Suprapubic skin (tissue), 4 donors: ENCODE data around the gene CDC16. TPM values are rescaled to one million over a fixed set of nuclear protein-coding genes. Genes with fewer than 3 reads are reported as not detected.
"Not testable (repeated sequence)": the region's sequence is repeated elsewhere in the genome, so short reads cannot be mapped to it uniquely, and the experiment has no call there.

ENCODE experiments used
- DNase-seq, 2 donors: peaks; one replicate each; pipeline ENCODE4 v3.0.0-alpha.2; 2019; ENCODE audit warnings: low spot score in 2 of 2
- H3K27ac ChIP-seq: fragments of 200-600 bp; sonication (generic); one replicate; pipeline ENCODE4 v1.5.1; 2019
- H3K27me3 ChIP-seq: fragments of 200-600 bp; sonication (generic); one replicate; pipeline ENCODE4 v1.5.1; 2019
- H3K36me3 ChIP-seq: fragments of 200-600 bp; sonication (generic); one replicate; pipeline ENCODE4 v1.5.1; 2019
- H3K4me1 ChIP-seq: fragments of 200-600 bp; sonication (generic); one replicate; pipeline ENCODE4 v1.5.1; 2019
- H3K4me3 ChIP-seq: fragments of 200-600 bp; sonication (generic); one replicate; pipeline ENCODE4 v1.5.1; 2019; ENCODE audit warnings: mild to moderate bottlenecking
- H3K9me3 ChIP-seq: fragments of 200-600 bp; sonication (generic); one replicate; pipeline ENCODE4 v1.5.1; 2019
- CTCF ChIP-seq, 2 donors: fragments of 200-600 bp in 1 of 2; fragments of 450-650 bp in 1 of 2; sonication (generic) in 1 of 2; IDR thresholded peaks; one replicate each; pipeline ENCODE4 v1.5.1; 2016 to 2019; ENCODE audit warnings: antibody characterized with exemption in 2 of 2, mild to moderate bottlenecking in 1 of 2, moderate library complexity in 1 of 2
- EP300 ChIP-seq: sonication (generic); formaldehyde crosslinking; IDR thresholded peaks from one replicate; pipeline ENCODE4 v1.6.1; 2017; ENCODE audit warnings: antibody characterized with exemption
- POLR2A ChIP-seq, 2 donors: fragments of 450-650 bp; IDR thresholded peaks; one replicate each; pipeline ENCODE4 v1.6.1; 2017; ENCODE audit warnings: antibody characterized with exemption in 2 of 2, mild to moderate bottlenecking in 2 of 2, moderate library complexity in 2 of 2
- POLR2AphosphoS5 ChIP-seq, 3 donors: sonication (generic); formaldehyde crosslinking; IDR thresholded peaks; one replicate each; pipeline ENCODE4 v1.6.1; 2017; ENCODE audit warnings: antibody characterized with exemption in 3 of 3
- WGBS: methylation state at CpG from one replicate; pipeline ENCODE4 v1.1.5; 2018; 5-methylcytosine and 5-hydroxymethylcytosine counted together
- total RNA-seq, 4 donors: library from RNA; depleted of rRNA; stranded (reverse); fragments of >200 nt; gene quantifications; one replicate each; pipeline ENCODE4 v1.1.0, GENCODE V29; 2016

Gene CDC16
- total RNA-seq, 4 donors from 2014 or later = 42.5 to 210 (median 57.2) TPM

GRCh38 chr13:114243971-114244370 is 9.3 kb downstream of the CDC16 start:
- no peak for DNase-seq
- no peaks in the 10 kb centered on the region for H3K4me1 ChIP-seq
- H3K9me3 ChIP-seq = no peaks in the 10 kb centered on the region
- H3K27ac ChIP-seq = no peak overlapping the region
- TF ChIP-seq POLR2A (IDR thresholded peaks at IDR 0.05) (no peak), EP300 (no peak), CTCF (IDR thresholded peaks at IDR 0.05) (no peak), POLR2AphosphoS5 (IDR thresholded peaks at IDR 0.05) (no peak)
- H3K36me3 ChIP-seq = peaks cover 99% of the 10 kb centered on the region
- H3K4me3 ChIP-seq = no peak overlapping the region
- 95% methylated on average over 3 of the region's 3 CpGs for WGBS
- no peaks in the 10 kb centered on the region for H3K27me3 ChIP-seq

- Histone ChIP-seq H3K4me3 (no peak overlapping the region), H3K9me3 (no peaks in the 10 kb centered on the region), H3K4me1 (no peaks in the 10 kb centered on the region), H3K27me3 (no peaks in the 10 kb centered on the region), H3K36me3 (peaks cover 98% of the 10 kb centered on the region), H3K27ac (no peak overlapping the region)
- 83% methylated on average over 5 of the region's 5 CpGs for whole genome bisulfite sequencing
- no peak for DNase-seq
- TF ChIP-seq POLR2AphosphoS5 (IDR thresholded peaks at IDR 0.05) (no peak), POLR2A (IDR thresholded peaks at IDR 0.05) (no peak), EP300 (no peak), CTCF (IDR thresholded peaks at IDR 0.05) (no peak)
Observed at GRCh38 chr13:114244637-114245036, 9.9 kb downstream of the CDC16 start.

- H3K9me3 ChIP-seq = no peaks in the 10 kb centered on the region
- no peak for DNase-seq
- H3K27me3 ChIP-seq = no peaks in the 10 kb centered on the region
- no peak overlapping the region for H3K4me3 ChIP-seq
- H3K4me1 ChIP-seq = no peaks in the 10 kb centered on the region
- H3K27ac ChIP-seq = no peak overlapping the region
- H3K36me3 ChIP-seq = peaks cover 97% of the 10 kb centered on the region
- WGBS = 82% methylated on average over 3 of the region's 3 CpGs
- TF ChIP-seq CTCF (IDR thresholded peaks at IDR 0.05) = no peak
- TF ChIP-seq POLR2AphosphoS5 (IDR thresholded peaks at IDR 0.05) = no peak
- TF ChIP-seq EP300 = no peak
- no peak for TF ChIP-seq POLR2A (IDR thresholded peaks at IDR 0.05)
Observed at GRCh38 chr13:114248011-114248410, 13.3 kb downstream of the CDC16 start.

- Histone ChIP-seq H3K9me3 (no peaks in the 10 kb centered on the region), H3K4me3 (no peak overlapping the region), H3K4me1 (no peaks in the 10 kb centered on the region), H3K27ac (no peak overlapping the region), H3K36me3 (peaks cover 96% of the 10 kb centered on the region), H3K27me3 (no peaks in the 10 kb centered on the region)
- TF ChIP-seq POLR2AphosphoS5 (IDR thresholded peaks at IDR 0.05) = no peak
- TF ChIP-seq CTCF (IDR thresholded peaks at IDR 0.05) = no peak
- TF ChIP-seq EP300 = no peak
- TF ChIP-seq POLR2A (IDR thresholded peaks at IDR 0.05) = no peak
- DNase-seq = no peak
- WGBS = 70% methylated on average over 7 of the region's 7 CpGs
Observed at GRCh38 chr13:114249077-114249476, 14.4 kb downstream of the CDC16 start.

- not testable (repeated sequence) for H3K27ac ChIP-seq, H3K4me3 ChIP-seq, DNase-seq, H3K4me1 ChIP-seq, H3K9me3 ChIP-seq, H3K27me3 ChIP-seq
- WGBS = 100% methylated on average over 1 of the region's 1 CpG
- H3K36me3 ChIP-seq = peaks cover 93% of the 10 kb centered on the region
Observed at GRCh38 chr13:114251639-114252440, 17.1 kb downstream of the CDC16 start.

- no peaks in the 10 kb centered on the region for H3K4me1 ChIP-seq
- H3K4me3 ChIP-seq = no peak overlapping the region
- no peak overlapping the region for H3K27ac ChIP-seq
- no peak for TF ChIP-seq EP300
- no peak for TF ChIP-seq CTCF (IDR thresholded peaks at IDR 0.05)
- no peak for TF ChIP-seq POLR2AphosphoS5 (IDR thresholded peaks at IDR 0.05)
- no peak for TF ChIP-seq POLR2A (IDR thresholded peaks at IDR 0.05)
- 80% methylated on average over 1 of the region's 1 CpG for WGBS
- H3K27me3 ChIP-seq = no peaks in the 10 kb centered on the region
- H3K9me3 ChIP-seq = no peaks in the 10 kb centered on the region
- H3K36me3 ChIP-seq = peaks cover 92% of the 10 kb centered on the region
- DNase-seq = no peak
Observed at GRCh38 chr13:114256547-114256946, 21.9 kb downstream of the CDC16 start.
